WTC11 (cell line): Measurements from ENCODE around the gene PCDHB2. TPM values are rescaled to one million over a fixed set of nuclear protein-coding genes. Genes with fewer than 3 reads are reported as not detected.

Source experiments
- ATAC-seq: fragments of 200-7000 bp; cut with Tn5 transposase; 2 replicates; pipeline ENCODE4 v1.10.0; 2021; ENCODE audit warnings: mild to moderate bottlenecking, moderate library complexity
- Bru-seq: library from RNA; stranded (reverse); fragments of 400-500 nt; gene quantifications from one replicate; lab custom pipeline; 2021; lab: Mats Ljungman, UMichigan
- CTCF ChIA-PET: fragments of 300-600 bp; sonication (Branson Sonifier 250); formaldehyde crosslinking; loops from one replicate; lab custom pipeline; 2021; ENCODE audit warnings: antibody characterized with exemption; lab: Charles Lee
- POLR2A ChIA-PET: fragments of 350-600 bp; sonication (Branson Sonifier 250); formaldehyde crosslinking; loops from one replicate; lab custom pipeline; 2021; ENCODE audit warnings: antibody characterized with exemption; lab: Charles Lee
- DNase-seq: peaks from one replicate; pipeline ENCODE4 v3.0.0; 2021; ENCODE audit warnings: low spot score
- H3K27ac Mint-ChIP-seq: 2 replicates; pipeline ENCODE4 v1.8.0; 2021; ENCODE audit warnings: mixed read lengths
- H3K27me3 Mint-ChIP-seq: 2 replicates; pipeline ENCODE4 v1.8.0; 2021; ENCODE audit warnings: low read depth, mild to moderate bottlenecking, moderate library complexity, mixed read lengths
- H3K36me3 Mint-ChIP-seq: 2 replicates; pipeline ENCODE4 v1.8.0; 2021; ENCODE audit warnings: mixed read lengths
- H3K4me1 Mint-ChIP-seq: 2 replicates; pipeline ENCODE4 v1.8.0; 2022; ENCODE audit warnings: mixed read lengths
- H3K4me3 Mint-ChIP-seq: 2 replicates; pipeline ENCODE4 v1.8.0; 2021; ENCODE audit warnings: mild to moderate bottlenecking, moderate library complexity, mixed read lengths
- H3K9me3 Mint-ChIP-seq: 2 replicates; pipeline ENCODE4 v1.8.0; 2021; ENCODE audit warnings: mixed read lengths
- CREM ChIP-seq: sonication (generic); formaldehyde crosslinking; IDR thresholded peaks from 2 replicates; pipeline ENCODE4 v1.8.1; 2022; ENCODE audit warnings: mild to moderate bottlenecking, missing genetic modification reagents, moderate library complexity
- ELF4 ChIP-seq: sonication (generic); formaldehyde crosslinking; IDR thresholded peaks from 2 replicates; pipeline ENCODE4 v1.8.1; 2022; ENCODE audit warnings: low read depth, mild to moderate bottlenecking, moderate library complexity, missing genetic modification reagents
- ETV6 ChIP-seq: sonication (generic); formaldehyde crosslinking; IDR thresholded peaks from 2 replicates; pipeline ENCODE4 v1.8.1; 2022; ENCODE audit warnings: mild to moderate bottlenecking, missing genetic modification reagents
- FOXJ3 ChIP-seq: sonication (generic); formaldehyde crosslinking; IDR thresholded peaks from 2 replicates; pipeline ENCODE4 v1.9.0; 2021; ENCODE audit warnings: missing genetic modification reagents, mild to moderate bottlenecking, borderline replicate concordance
- MYBL2 ChIP-seq: sonication (generic); formaldehyde crosslinking; IDR thresholded peaks from 2 replicates; pipeline ENCODE4 v1.8.1; 2023; ENCODE audit warnings: mild to moderate bottlenecking, moderate library complexity, missing genetic modification reagents
- NFYB ChIP-seq: sonication (generic); formaldehyde crosslinking; conservative IDR thresholded peaks from 2 replicates; pipeline ENCODE4 v1.8.0; 2022; ENCODE audit warnings: low read depth, missing genetic modification reagents
- NR1H2 ChIP-seq: sonication (generic); formaldehyde crosslinking; IDR thresholded peaks from 2 replicates; pipeline ENCODE4 v1.9.0; 2021; ENCODE audit warnings: mild to moderate bottlenecking, moderate library complexity, missing genetic modification reagents
- NR3C1 ChIP-seq: sonication (generic); formaldehyde crosslinking; conservative IDR thresholded peaks from 2 replicates; pipeline ENCODE4 v1.8.1; 2023; ENCODE audit warnings: low read depth, mild to moderate bottlenecking, missing genetic modification reagents
- OVOL2 ChIP-seq: fragments of 250-450 bp; sonication (Bioruptor Pico); IDR thresholded peaks from 2 replicates; pipeline ENCODE4 v1.9.0; 2021; ENCODE audit warnings: mild to moderate bottlenecking, borderline replicate concordance
- SMAD3 ChIP-seq: sonication (generic); formaldehyde crosslinking; IDR thresholded peaks from 2 replicates; pipeline ENCODE4 v1.8.0; 2022; ENCODE audit warnings: missing genetic modification reagents, mild to moderate bottlenecking, borderline replicate concordance
- SMAD4 ChIP-seq: sonication (generic); formaldehyde crosslinking; IDR thresholded peaks from 2 replicates; pipeline ENCODE4 v1.8.0; 2022; ENCODE audit warnings: mild to moderate bottlenecking, missing genetic modification reagents
- TEAD1 ChIP-seq: sonication (generic); formaldehyde crosslinking; IDR thresholded peaks from 2 replicates; pipeline ENCODE4 v1.8.0; 2022; ENCODE audit warnings: mild to moderate bottlenecking, missing genetic modification reagents
- ZNF138 ChIP-seq: sonication (generic); formaldehyde crosslinking; conservative IDR thresholded peaks from 2 replicates; pipeline ENCODE4 v1.8.1; 2022; ENCODE audit warnings: mild to moderate bottlenecking, moderate library complexity, missing genetic modification reagents
- ZNF263 ChIP-seq: sonication (generic); formaldehyde crosslinking; IDR thresholded peaks from 2 replicates; pipeline ENCODE4 v1.8.1; 2022; ENCODE audit warnings: low read depth, mild to moderate bottlenecking, moderate library complexity, missing genetic modification reagents
- long read RNA-seq, 3 experiments: library from RNA in 1 of 3; library from capped mRNA in 1 of 3; library from polyadenylated mRNA in 1 of 3; unstranded in 2 of 3; stranded (forward) in 1 of 3; transcript quantifications; one replicate each; pipeline ENCODE4 v2.0.0, GENCODE V29; 2021
- total RNA-seq: library from RNA; stranded (reverse); gene quantifications from 3 replicates; pipeline ENCODE4 v1.2.3, GENCODE V29; 2021
- TF ChIP-seq, protein P1 (sequence below): sonication (generic); formaldehyde crosslinking; IDR thresholded peaks from 2 replicates; pipeline ENCODE4 v1.8.1; 2022; ENCODE audit warnings: low read depth, missing genetic modification reagents, borderline replicate concordance
- TF ChIP-seq, protein P2 (sequence below): sonication (generic); formaldehyde crosslinking; IDR thresholded peaks from 2 replicates; pipeline ENCODE4 v1.8.0; 2022; ENCODE audit warnings: mild to moderate bottlenecking, missing genetic modification reagents
- TF ChIP-seq, protein P3 (sequence below): sonication (generic); formaldehyde crosslinking; IDR thresholded peaks from 2 replicates; pipeline ENCODE4 v1.8.1; 2023; ENCODE audit warnings: mild to moderate bottlenecking, moderate library complexity, missing genetic modification reagents
- TF ChIP-seq, protein P4 (sequence below): fragments of 200-600 bp; IDR thresholded peaks from 2 replicates; pipeline ENCODE4 v1.8.0; 2022; ENCODE audit warnings: antibody characterized with exemption
- TF ChIP-seq, protein P5 (sequence below): sonication (generic); formaldehyde crosslinking; IDR thresholded peaks from 2 replicates; pipeline ENCODE4 v1.8.1; 2023; ENCODE audit warnings: mild to moderate bottlenecking, missing genetic modification reagents
- TF ChIP-seq, protein P6 (sequence below): fragments of 250-450 bp; sonication (Bioruptor Pico); conservative IDR thresholded peaks from 2 replicates; pipeline ENCODE4 v1.9.0; 2021; ENCODE audit warnings: mild to moderate bottlenecking

The PCDHB2 gene
- total RNA-seq (22.9 to 26.2 TPM (median 23.1 TPM) in 3 replicates), Bru-seq, nascent RNA (percentile 90 among the genes with signal in this experiment)
- long read RNA-seq, experiment 1, full-length matches to known transcripts, result 118 of 126 reads
- long read RNA-seq, experiment 1, partial matches to known transcripts, result 0 of 126 reads
- long read RNA-seq, experiment 1, other reads (novel, unspliced or antisense), result 8 of 126 reads
- long read RNA-seq, experiment 2, full-length matches to known transcripts, result 23 of 23 reads
- long read RNA-seq, experiment 2, partial matches to known transcripts, result 0 of 23 reads
- long read RNA-seq, experiment 2, other reads (novel, unspliced or antisense), result 0 of 23 reads
- long read RNA-seq, experiment 3, full-length matches to known transcripts, result 8 of 8 reads
- long read RNA-seq, experiment 3, partial matches to known transcripts, result 0 of 8 reads
- long read RNA-seq, experiment 3, other reads (novel, unspliced or antisense), result 0 of 8 reads

DNA sequence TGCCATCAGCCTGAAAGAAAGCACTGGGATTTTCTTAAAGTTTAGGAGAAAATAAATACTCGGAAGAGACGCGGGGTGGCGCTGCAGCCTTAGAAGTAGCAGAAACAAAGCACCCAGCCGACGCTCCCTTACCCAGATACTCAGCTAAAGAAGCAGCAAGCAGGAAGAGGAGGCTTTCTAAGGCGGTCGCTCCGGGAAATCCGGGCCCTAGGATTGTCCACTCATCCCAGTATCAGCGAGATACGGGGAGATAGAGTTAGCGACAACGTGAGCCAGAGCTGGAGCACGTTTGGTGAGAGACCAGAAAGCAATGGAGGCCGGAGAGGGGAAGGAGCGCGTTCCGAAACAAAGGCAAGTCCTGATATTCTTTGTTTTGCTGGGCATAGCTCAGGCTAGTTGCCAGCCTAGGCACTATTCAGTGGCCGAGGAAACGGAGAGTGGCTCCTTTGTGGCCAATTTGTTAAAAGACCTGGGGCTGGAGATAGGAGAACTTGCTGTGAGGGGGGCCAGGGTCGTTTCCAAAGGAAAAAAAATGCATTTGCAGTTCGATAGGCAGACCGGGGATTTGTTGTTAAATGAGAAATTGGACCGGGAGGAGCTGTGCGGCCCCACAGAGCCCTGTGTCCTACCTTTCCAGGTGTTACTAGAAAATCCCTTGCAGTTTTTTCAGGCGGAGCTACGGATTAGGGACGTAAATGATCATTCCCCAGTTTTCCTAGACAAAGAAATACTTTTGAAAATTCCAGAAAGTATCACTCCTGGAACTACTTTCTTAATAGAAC is at the start of gene PCDHB2:
PCDHB2 (plus strand) TSS at position 135 of the 782 bp plus-strand sequence; CDS start at position 311, 176 bp downstream.
- H3K27ac Mint-ChIP-seq, result peak within 1 kb of the TSS; percentile 97
- DNase-seq, result peak; percentile 83
- H3K4me1 Mint-ChIP-seq, result peaks cover 12% of the 10 kb centered on the region
- 0 out of 2 replicates have a peak, but pooled peaks have one; percentile 29 for TF ChIP-seq SMAD3 (CRISPR knock-in tag)
- TF ChIP-seq FOXJ3, result no peak
- TF ChIP-seq ZNF138 (CRISPR knock-in tag), result no peak
- 0 out of 2 replicates have a peak, but pooled peaks have one; percentile 27 for TF ChIP-seq CREM (CRISPR knock-in tag)
- 0 out of 2 replicates have a peak, but pooled peaks have one; percentile 40 for TF ChIP-seq TEAD1 (CRISPR knock-in tag)
- TF ChIP-seq, protein P1, sequence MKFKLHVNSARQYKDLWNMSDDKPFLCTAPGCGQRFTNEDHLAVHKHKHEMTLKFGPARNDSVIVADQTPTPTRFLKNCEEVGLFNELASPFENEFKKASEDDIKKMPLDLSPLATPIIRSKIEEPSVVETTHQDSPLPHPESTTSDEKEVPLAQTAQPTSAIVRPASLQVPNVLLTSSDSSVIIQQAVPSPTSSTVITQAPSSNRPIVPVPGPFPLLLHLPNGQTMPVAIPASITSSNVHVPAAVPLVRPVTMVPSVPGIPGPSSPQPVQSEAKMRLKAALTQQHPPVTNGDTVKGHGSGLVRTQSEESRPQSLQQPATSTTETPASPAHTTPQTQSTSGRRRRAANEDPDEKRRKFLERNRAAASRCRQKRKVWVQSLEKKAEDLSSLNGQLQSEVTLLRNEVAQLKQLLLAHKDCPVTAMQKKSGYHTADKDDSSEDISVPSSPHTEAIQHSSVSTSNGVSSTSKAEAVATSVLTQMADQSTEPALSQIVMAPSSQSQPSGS (CRISPR knock-in tag), result no peak
- TF ChIP-seq, protein P2, sequence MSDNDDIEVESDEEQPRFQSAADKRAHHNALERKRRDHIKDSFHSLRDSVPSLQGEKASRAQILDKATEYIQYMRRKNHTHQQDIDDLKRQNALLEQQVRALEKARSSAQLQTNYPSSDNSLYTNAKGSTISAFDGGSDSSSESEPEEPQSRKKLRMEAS (CRISPR knock-in tag), result peak; percentile 43; the same call in 1 of the 2 replicates
- TF ChIP-seq, protein P3, sequence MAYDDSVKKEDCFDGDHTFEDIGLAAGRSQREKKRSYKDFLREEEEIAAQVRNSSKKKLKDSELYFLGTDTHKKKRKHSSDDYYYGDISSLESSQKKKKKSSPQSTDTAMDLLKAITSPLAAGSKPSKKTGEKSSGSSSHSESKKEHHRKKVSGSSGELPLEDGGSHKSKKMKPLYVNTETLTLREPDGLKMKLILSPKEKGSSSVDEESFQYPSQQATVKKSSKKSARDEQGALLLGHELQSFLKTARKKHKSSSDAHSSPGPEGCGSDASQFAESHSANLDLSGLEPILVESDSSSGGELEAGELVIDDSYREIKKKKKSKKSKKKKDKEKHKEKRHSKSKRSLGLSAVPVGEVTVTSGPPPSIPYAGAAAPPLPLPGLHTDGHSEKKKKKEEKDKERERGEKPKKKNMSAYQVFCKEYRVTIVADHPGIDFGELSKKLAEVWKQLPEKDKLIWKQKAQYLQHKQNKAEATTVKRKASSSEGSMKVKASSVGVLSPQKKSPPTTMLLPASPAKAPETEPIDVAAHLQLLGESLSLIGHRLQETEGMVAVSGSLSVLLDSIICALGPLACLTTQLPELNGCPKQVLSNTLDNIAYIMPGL (CRISPR knock-in tag), result 0 out of 2 replicates have a peak, but pooled peaks have one; percentile 59
- TF ChIP-seq, protein P4, sequence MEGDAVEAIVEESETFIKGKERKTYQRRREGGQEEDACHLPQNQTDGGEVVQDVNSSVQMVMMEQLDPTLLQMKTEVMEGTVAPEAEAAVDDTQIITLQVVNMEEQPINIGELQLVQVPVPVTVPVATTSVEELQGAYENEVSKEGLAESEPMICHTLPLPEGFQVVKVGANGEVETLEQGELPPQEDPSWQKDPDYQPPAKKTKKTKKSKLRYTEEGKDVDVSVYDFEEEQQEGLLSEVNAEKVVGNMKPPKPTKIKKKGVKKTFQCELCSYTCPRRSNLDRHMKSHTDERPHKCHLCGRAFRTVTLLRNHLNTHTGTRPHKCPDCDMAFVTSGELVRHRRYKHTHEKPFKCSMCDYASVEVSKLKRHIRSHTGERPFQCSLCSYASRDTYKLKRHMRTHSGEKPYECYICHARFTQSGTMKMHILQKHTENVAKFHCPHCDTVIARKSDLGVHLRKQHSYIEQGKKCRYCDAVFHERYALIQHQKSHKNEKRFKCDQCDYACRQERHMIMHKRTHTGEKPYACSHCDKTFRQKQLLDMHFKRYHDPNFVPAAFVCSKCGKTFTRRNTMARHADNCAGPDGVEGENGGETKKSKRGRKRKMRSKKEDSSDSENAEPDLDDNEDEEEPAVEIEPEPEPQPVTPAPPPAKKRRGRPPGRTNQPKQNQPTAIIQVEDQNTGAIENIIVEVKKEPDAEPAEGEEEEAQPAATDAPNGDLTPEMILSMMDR, result peak; percentile 88
- TF ChIP-seq ELF4 (CRISPR knock-in tag), result no peak
- ChIA-PET POLR2A (interaction anchor here (0.6 to 1.1 kb wide), 4 partner anchors 64 to 543 kb away, joined by 3 read pairs; partner anchors contain the start of gene TAF7), CTCF (interaction anchor here (0.5 to 2.4 kb wide), 51 partner anchors 9 to 1635 kb away, joined by 3 to 27 read pairs (median 5); partner anchors contain the start of genes PCDHA1, PCDHA10, PCDHA11 and PCDHA2)
- no peaks in the 10 kb centered on the region for H3K27me3 Mint-ChIP-seq
- H3K9me3 Mint-ChIP-seq, result peaks cover 14% of the 10 kb centered on the region
- peak; percentile 94 for ATAC-seq
- H3K4me3 Mint-ChIP-seq, result peak within 1 kb of the TSS; percentile 95
- H3K36me3 Mint-ChIP-seq, result peaks cover 20% of the 10 kb centered on the region

DNA sequence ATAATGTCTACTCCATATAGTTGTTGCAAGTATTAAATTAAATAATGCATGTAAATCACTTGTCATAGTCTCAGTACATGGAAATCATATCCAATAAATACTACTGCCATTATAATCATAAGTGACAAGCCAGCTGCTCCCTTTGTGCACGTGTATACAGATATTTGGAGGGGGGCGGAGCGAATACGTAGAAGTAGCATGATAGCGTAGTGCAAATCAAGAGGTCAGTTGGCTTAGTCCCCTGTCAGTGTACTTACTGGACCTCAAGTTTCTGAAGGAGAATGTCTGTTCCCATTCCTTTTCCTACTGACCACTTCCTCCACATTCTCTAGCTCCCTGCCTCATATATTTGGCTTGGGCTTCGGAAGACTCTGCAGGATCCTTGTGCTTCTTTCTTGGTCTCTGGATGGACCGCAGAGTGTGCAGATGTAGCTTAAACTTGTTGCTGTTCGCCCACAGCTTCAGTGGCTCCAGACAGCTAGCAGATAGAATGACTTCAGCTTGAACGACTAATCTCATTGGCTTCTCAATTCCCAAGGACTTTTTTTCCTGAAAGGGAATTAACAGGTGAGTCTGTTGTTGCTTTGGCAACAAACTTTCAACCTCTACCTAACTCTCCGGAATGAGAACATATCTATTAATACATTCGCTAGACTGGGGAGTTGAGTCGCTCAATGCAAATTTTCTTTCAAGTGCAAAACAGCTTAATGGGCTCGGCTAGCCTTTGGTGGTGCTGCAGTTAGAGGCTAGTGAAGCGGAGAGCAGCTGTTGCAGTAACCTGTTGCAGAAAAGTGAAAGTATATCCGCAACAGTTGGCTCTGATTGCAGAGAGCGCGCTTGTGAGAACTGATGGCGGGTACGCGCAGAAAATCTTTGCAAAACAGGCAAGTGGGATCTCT is 43.5 kb upstream of the PCDHB2 start, which contains the start of gene PCDHB1:
PCDHB1 (plus strand) TSS at position 753 of the 899 bp plus-strand sequence; CDS start at position 850, 97 bp downstream.
- Mint-ChIP-seq H3K27me3 (peaks cover 45% of the 10 kb centered on the region), H3K27ac (peak within 1 kb of the TSS; percentile 73), H3K9me3 (peaks cover 7% of the 10 kb centered on the region), H3K4me1 (peaks cover 13% of the 10 kb centered on the region), H3K36me3 (no peaks in the 10 kb centered on the region), H3K4me3 (peak within 1 kb of the TSS; percentile 82)
- peak; percentile 26 for DNase-seq
- CTCF ChIA-PET, result interaction anchor here (0.5 to 3.4 kb wide), 22 partner anchors 10 to 516 kb away, joined by 3 to 39 read pairs (median 6); partner anchors contain the start of genes PCDHA1, PCDHA10, PCDHA11 and PCDHA12
- POLR2A ChIA-PET, result interaction anchor here (1.0 kb wide), 1 partner anchor 51 kb away, joined by 3 read pairs; no protein-coding TSS in a partner anchor
- ATAC-seq, result peak; percentile 80
- TF ChIP-seq OVOL2 (no peak), NFYB (CRISPR knock-in tag) (no peak), NR3C1 (CRISPR knock-in tag) (no peak), MYBL2 (no peak), NR1H2 (CRISPR knock-in tag) (no peak), ETV6 (CRISPR knock-in tag) (0 out of 2 replicates have a peak, but pooled peaks have one; percentile 21), SMAD4 (CRISPR knock-in tag) (no peak), FOXJ3 (no peak), ZNF263 (CRISPR knock-in tag) (no peak)
- TF ChIP-seq, protein P5, sequence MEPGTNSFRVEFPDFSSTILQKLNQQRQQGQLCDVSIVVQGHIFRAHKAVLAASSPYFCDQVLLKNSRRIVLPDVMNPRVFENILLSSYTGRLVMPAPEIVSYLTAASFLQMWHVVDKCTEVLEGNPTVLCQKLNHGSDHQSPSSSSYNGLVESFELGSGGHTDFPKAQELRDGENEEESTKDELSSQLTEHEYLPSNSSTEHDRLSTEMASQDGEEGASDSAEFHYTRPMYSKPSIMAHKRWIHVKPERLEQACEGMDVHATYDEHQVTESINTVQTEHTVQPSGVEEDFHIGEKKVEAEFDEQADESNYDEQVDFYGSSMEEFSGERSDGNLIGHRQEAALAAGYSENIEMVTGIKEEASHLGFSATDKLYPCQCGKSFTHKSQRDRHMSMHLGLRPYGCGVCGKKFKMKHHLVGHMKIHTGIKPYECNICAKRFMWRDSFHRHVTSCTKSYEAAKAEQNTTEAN, result no peak
- TF ChIP-seq, protein P6, sequence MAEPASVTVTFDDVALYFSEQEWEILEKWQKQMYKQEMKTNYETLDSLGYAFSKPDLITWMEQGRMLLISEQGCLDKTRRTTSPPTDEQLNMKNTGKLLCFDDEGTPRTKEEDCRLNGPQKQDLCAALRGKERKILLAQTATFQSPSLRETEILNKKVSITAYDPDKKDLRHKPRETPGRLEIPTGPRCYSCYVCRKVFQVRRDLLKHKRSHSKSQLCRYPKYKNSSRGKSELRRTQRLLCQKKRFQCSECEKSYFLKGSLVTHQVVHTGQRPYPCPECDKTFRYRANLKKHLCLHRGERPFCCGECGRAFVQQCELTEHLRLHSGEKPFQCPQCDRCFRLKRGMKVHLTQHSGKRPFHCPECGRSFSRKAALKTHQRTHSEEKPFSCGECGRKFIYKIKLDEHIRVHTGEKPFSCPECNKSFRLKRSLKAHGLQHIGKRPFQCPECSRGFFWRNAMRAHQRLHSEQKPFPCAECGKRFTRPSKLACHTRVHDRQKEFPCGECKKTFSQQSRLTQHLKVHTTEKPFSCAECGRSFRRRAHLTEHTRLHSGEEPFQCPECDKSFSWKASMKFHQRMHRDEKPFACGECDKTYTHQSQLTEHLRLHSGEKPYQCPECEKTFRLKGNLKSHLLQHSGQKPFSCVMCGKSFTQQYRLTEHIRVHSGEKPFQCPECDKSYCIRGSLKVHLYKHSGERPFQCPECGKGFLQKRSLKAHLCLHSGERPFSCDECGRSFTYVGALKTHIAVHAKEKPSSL (CRISPR knock-in tag), result no peak
